K562 (cell line): ENCODE data around the gene XRCC3. TPM values are rescaled to one million over a fixed set of nuclear protein-coding genes. Genes with fewer than 3 reads are reported as not detected.

ENCODE experiments used
- ATAC-seq: fragments of 200-7000 bp; cut with Tn5 transposase; 3 replicates; pipeline ENCODE4 v1.9.1; 2020; ENCODE audit warnings: moderate library complexity
- BruUV-seq: library from RNA; stranded (reverse); fragments of 400-500 nt; replicated peaks from 2 replicates; lab custom pipeline; 2021; lab: Mats Ljungman, UMichigan
- CTCF ChIA-PET: fragments of 300-600 bp; formaldehyde crosslinking; extraction: SDS; loops from one replicate; lab custom pipeline; 2021; ENCODE audit warnings: low intra/inter-chr PET ratio; lab: Yijun Ruan, JAX
- POLR2A ChIA-PET: fragments of 300-600, 350-650 bp; sonication (Branson Sonifier 250); formaldehyde crosslinking; extraction: SDS; loops from one replicate; lab custom pipeline; 2021; ENCODE audit warnings: antibody characterized with exemption, inconsistent platforms; lab: Yijun Ruan, JAX
- DNase-seq, 4 experiments: peaks; one replicate each; pipeline versions ENCODE4 v3.0.0 to v3.0.0-alpha.2; 2011 to 2018; ENCODE audit warnings: low spot score in 3 of 4, mixed read lengths in 3 of 4; ENCODE audit errors: extremely low read depth in 1 of 4
- FAIRE-seq: peaks from 2 replicates; lab custom pipeline; 2011; peaks lifted over from hg19 to GRCh38; lab: Jason Lieb, UNC
- H2AFZ ChIP-seq: 2 replicates; pipeline ENCODE4 v1.6.0; 2011; ENCODE audit warnings: low read depth, low read length, control low read depth, inconsistent platforms
- H3K27ac ChIP-seq: fragments of 200-600 bp; 3 replicates; pipeline ENCODE4 v1.8.0; 2011; ENCODE audit warnings: low read depth, mild to moderate bottlenecking, control low read depth, inconsistent platforms, low read length, moderate library complexity, mixed read lengths; ENCODE audit errors: extremely low read depth
- H3K27me3 ChIP-seq, 2 experiments: fragments of 300-600 bp in 1 of 2; 2 replicates in 1 of 2; 3 replicates in 1 of 2; pipeline versions ENCODE4 v1.6.0 to v1.8.0; 2011; ENCODE audit warnings: inconsistent platforms in 2 of 2, low read length in 2 of 2, mild to moderate bottlenecking in 1 of 2, mixed read lengths in 1 of 2, moderate library complexity in 1 of 2; ENCODE audit not compliant: control insufficient read depth in 2 of 2, insufficient read depth in 2 of 2
- H3K36me3 ChIP-seq: fragments of 300-600 bp; 3 replicates; pipeline ENCODE4 v1.8.0; 2011; ENCODE audit warnings: mild to moderate bottlenecking, low read length, inconsistent platforms; ENCODE audit not compliant: control insufficient read depth, insufficient read depth
- H3K4me1 ChIP-seq, 2 experiments: fragments of 200-600 bp in 1 of 2; replicated peaks in 1 of 2; 2 replicates in 1 of 2; 3 replicates in 1 of 2; pipeline versions ENCODE4 v1.5.1 to v1.8.0; 2011; ENCODE audit warnings: inconsistent platforms in 2 of 2, low read length in 2 of 2, mild to moderate bottlenecking in 1 of 2, mixed read lengths in 1 of 2, moderate library complexity in 1 of 2; ENCODE audit not compliant: control insufficient read depth in 2 of 2, insufficient read depth in 2 of 2
- H3K4me2 ChIP-seq: 2 replicates; pipeline ENCODE4 v1.6.1; 2011; ENCODE audit warnings: low read length, control low read depth, inconsistent platforms, mixed read lengths; ENCODE audit not compliant: insufficient read depth
- H3K4me3 ChIP-seq: fragments of 200-600 bp; sonication (generic), shearing (Covaris generic); 2 replicates; pipeline ENCODE4 v1.5.1; 2016; ENCODE audit warnings: control low read depth, inconsistent platforms
- H3K79me2 ChIP-seq: fragments of 200-600 bp; 3 replicates; pipeline ENCODE4 v1.8.0; 2011; ENCODE audit warnings: low read length, inconsistent platforms; ENCODE audit not compliant: control insufficient read depth, insufficient read depth
- H3K9ac ChIP-seq, 2 experiments: 2 replicates each; pipeline versions ENCODE4 v1.6.0 to v1.6.1; 2011; ENCODE audit warnings: low read depth in 2 of 2, low read length in 2 of 2, control low read depth in 1 of 2, inconsistent platforms in 1 of 2, mild to moderate bottlenecking in 1 of 2, mixed read lengths in 1 of 2; ENCODE audit not compliant: insufficient read depth in 1 of 2
- H3K9me1 ChIP-seq: one replicate; pipeline ENCODE4 v1.6.0; 2011; ENCODE audit warnings: inconsistent platforms, mild to moderate bottlenecking, low read length, moderate library complexity; ENCODE audit not compliant: control insufficient read depth, insufficient read depth
- H3K9me3 ChIP-seq: replicated peaks from 2 replicates; pipeline ENCODE4 v1.5.1; 2011; ENCODE audit warnings: low read depth, low read length, inconsistent platforms; ENCODE audit not compliant: control insufficient read depth, insufficient read depth
- H4K20me1 ChIP-seq: replicated peaks from 2 replicates; pipeline ENCODE4 v1.6.1; 2011; ENCODE audit warnings: low read length, inconsistent platforms, mixed read lengths; ENCODE audit not compliant: control insufficient read depth, insufficient read depth
- ESRRB ChIP-seq: fragments of 250-450 bp; sonication (Bioruptor Pico); IDR thresholded peaks from 2 replicates; pipeline ENCODE4 v1.5.0; 2020; ENCODE audit warnings: mild to moderate bottlenecking, moderate library complexity, borderline replicate concordance
- MYBL2 ChIP-seq, 2 experiments: fragments of 450-650 bp in 1 of 2; sonication (generic) in 1 of 2; formaldehyde crosslinking in 1 of 2; IDR thresholded peaks; 2 replicates each; pipeline versions ENCODE4 v1.6.1 to v1.8.1; 2017 to 2022; ENCODE audit warnings: borderline replicate concordance in 1 of 2, inconsistent platforms in 1 of 2, low read depth in 1 of 2, mild to moderate bottlenecking in 1 of 2, missing genetic modification reagents in 1 of 2, moderate library complexity in 1 of 2
- POLR2G ChIP-seq: fragments of 200-400 bp; formaldehyde crosslinking; IDR thresholded peaks from 2 replicates; pipeline ENCODE4 v1.6.1; 2017; ENCODE audit warnings: low read depth, mild to moderate bottlenecking, antibody characterized with exemption, low read length, moderate library complexity
- PPARD ChIP-seq: fragments of 250-450 bp; sonication (Bioruptor Pico); IDR thresholded peaks from 2 replicates; pipeline ENCODE4 v1.8.0; 2022; ENCODE audit warnings: inconsistent platforms, mild to moderate bottlenecking, moderate library complexity
- WGBS: fragments of 100-300 bp; shearing (Covaris generic); methylation state at CpG from one replicate; pipeline ENCODE4 v1.1.6; 2016; ENCODE audit warnings: low coverage, mixed read lengths; ENCODE audit not compliant: insufficient coverage; ENCODE audit errors: missing lambda C conversion rate; 5-methylcytosine and 5-hydroxymethylcytosine counted together
- in situ Hi-C: fragments of 300-500 bp; cut with MboI; formaldehyde crosslinking; loops from 4 replicates; pipeline ENCODE4 v1.15.0; 2018; ENCODE audit warnings: inconsistent platforms, mixed read lengths
- intact Hi-C: fragments of 100-400 bp; cut with micrococcal nuclease; formaldehyde crosslinking; loops from 2 replicates; pipeline ENCODE4 v1.14.2; 2022
- polyA plus RNA-seq, 8 experiments: library from polyadenylated mRNA; depleted of rRNA in 4 of 8; stranded (reverse) in 5 of 8; unstranded in 3 of 8; fragments of >200 nt; fragmentation: Nextera tagmentation in 2 of 8; fragmentation: Illumina TruSeq in 1 of 8; extraction: Ambion mirVana in 2 of 8; extraction: Trizol in 1 of 8; gene quantifications; 2 replicates each; pipeline versions ENCODE4 v1.2.1 to v1.2.3, GENCODE V29; 2011 to 2014; ENCODE audit warnings: inconsistent platforms in 1 of 8, missing spikeins in 1 of 8
- total RNA-seq, 7 experiments: library from RNA; depleted of rRNA in 6 of 7; stranded (reverse); fragments of >200 nt in 6 of 7; fragmentation: Illumina TruSeq in 2 of 7; extraction: Trizol in 2 of 7; gene quantifications; 2 replicates each; pipeline versions ENCODE4 v1.2.1 to v1.2.3, GENCODE V29; 2011 to 2021; ENCODE audit warnings: low replicate concordance in 1 of 7

Gene XRCC3
- total and polyA plus RNA-seq, 9 of the 15 experiments (the other 6 are each of a cell fraction or from before 2014, with no cell fraction given), result 0.34 to 59.3 (median 30.3) TPM

- H4K20me1 ChIP-seq, result no peaks in the 10 kb centered on the region
- no peak overlapping the region for H3K4me2 ChIP-seq
- 94% methylated on average over 7 of the region's 8 CpGs for WGBS
- H3K4me1 ChIP-seq, result no peaks in the 10 kb centered on the region
- H3K27me3 ChIP-seq, result no peaks in the 10 kb centered on the region
- 0 out of 2 replicates have a peak, but pooled peaks have one; percentile 15 for TF ChIP-seq POLR2G
- no peak for TF ChIP-seq PPARD (CRISPR knock-in tag)
- ChIA-PET POLR2A (no interaction called here), CTCF (no interaction called here)
- H3K9me1 ChIP-seq, result no peaks in the 10 kb centered on the region
- no peak overlapping the region for H3K9ac ChIP-seq
- H3K9me3 ChIP-seq, result no peaks in the 10 kb centered on the region
- no peak overlapping the region for H3K27ac ChIP-seq
- FAIRE-seq (no peak), ATAC-seq (no peak), DNase-seq (no peak)
- H3K36me3 ChIP-seq, result peaks cover 83% of the 10 kb centered on the region
- intact Hi-C loops (no loop called here), in situ Hi-C loops (loop anchor here (10.0 kb wide), 1 partner anchor 101 kb away; no protein-coding TSS in a partner anchor)
- H3K4me3 ChIP-seq, result no peak overlapping the region
- H3K79me2 ChIP-seq, result no peaks in the 10 kb centered on the region
- BruUV-seq, result no TSS peak
- no peak overlapping the region for H2AFZ ChIP-seq
Observed at GRCh38 chr14:103675957-103676356, 39.3 kb downstream of the XRCC3 start.

DNA sequence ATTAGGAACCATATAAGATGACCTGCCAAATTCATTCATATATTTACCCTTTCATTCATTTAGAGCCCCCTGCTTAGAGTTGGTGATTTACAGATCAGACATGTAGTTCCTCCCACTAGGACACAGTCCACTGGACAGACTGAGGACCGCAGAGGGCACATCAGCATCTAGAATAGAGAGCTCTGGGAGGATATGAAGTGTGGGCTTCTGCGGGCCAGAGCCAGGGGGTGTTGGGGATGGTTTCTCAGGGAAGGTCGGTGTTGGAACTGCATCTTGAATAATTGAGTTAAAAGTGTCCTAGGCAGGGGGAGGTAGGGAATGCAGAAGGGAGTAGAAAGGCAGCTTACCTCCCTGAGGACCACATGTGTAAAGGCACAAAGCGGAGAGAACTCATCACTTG is 43.3 kb downstream of the XRCC3 start:
- no peak for FAIRE-seq
- CTCF ChIA-PET, result no interaction called here
- Histone ChIP-seq H3K36me3 (peaks cover 82% of the 10 kb centered on the region), H3K27ac (no peak overlapping the region), H3K27me3 (no peaks in the 10 kb centered on the region), H3K9me3 (no peaks in the 10 kb centered on the region), H3K9ac (no peak overlapping the region), H3K9me1 (no peaks in the 10 kb centered on the region), H3K4me1 (no peaks in the 10 kb centered on the region), H4K20me1 (no peaks in the 10 kb centered on the region), H3K4me3 (no peak overlapping the region)
- intact Hi-C loops (no loop called here), in situ Hi-C loops (loop anchor here (10.0 kb wide), 1 partner anchor 97 kb away; no protein-coding TSS in a partner anchor)
- ATAC-seq, result no peak
- POLR2A ChIA-PET, result no interaction called here
- TF ChIP-seq MYBL2 (IDR thresholded peaks at IDR 0.05; ENCODE audit: low read depth) (no peak), MYBL2 (CRISPR knock-in tag; IDR thresholded peaks at IDR 0.05; ENCODE audit: borderline replicate concordance) (no peak), ESRRB (CRISPR knock-in tag) (no peak)
- TF ChIP-seq, all 486 proteins: peak for 0
- no peak for DNase-seq
- H2AFZ ChIP-seq, result no peak overlapping the region
- H3K4me2 ChIP-seq, result no peak overlapping the region
- H3K79me2 ChIP-seq, result no peaks in the 10 kb centered on the region
- no TSS peak for BruUV-seq
- 95% methylated on average over 4 of the region's 4 CpGs for WGBS
